Measurements from ENCODE around the gene SLC35B2. TPM values are rescaled to one million over a fixed set of nuclear protein-coding genes. Genes with fewer than 3 reads are reported as not detected.

The SLC35B2 gene
- total and polyA plus RNA-seq, 9 of the 15 experiments (the other 6 are each of a cell fraction or from before 2014, with no cell fraction given) = 14.5 to 59.1 (median 47.1) TPM

- TF ChIP-seq ARID3A (IDR thresholded peaks at IDR 0.05; ENCODE audit: borderline replicate concordance, low read depth, low read length) (no peak), HMBOX1 (IDR thresholded peaks at IDR 0.05) (no peak), ELK1 (CRISPR knock-in tag; IDR thresholded peaks at IDR 0.05) (no peak), TRIM25 (IDR thresholded peaks at IDR 0.05; ENCODE audit: borderline replicate concordance) (no peak), TEAD4 (IDR thresholded peaks at IDR 0.05; ENCODE audit: low read length) (no peak), TEAD4 (CRISPR knock-in tag; IDR thresholded peaks at IDR 0.05; ENCODE audit: borderline replicate concordance) (no peak; the same call in 1 of the 2 replicates), ZNF507 (tag; conservative IDR thresholded peaks at IDR 0.05) (no peak), TBP (optimal IDR thresholded peaks at IDR 0.05; ENCODE audit: low read depth, low read length) (no peak), ETS1 (conservative IDR thresholded peaks at IDR 0.05; ENCODE audit: control insufficient read depth, low read depth, low read length) (no peak), SMC3 (conservative IDR thresholded peaks at IDR 0.05; ENCODE audit: insufficient read depth, low read depth, low read length) (peak; percentile 60), SRSF7 (optimal IDR thresholded peaks at IDR 0.05; ENCODE audit: low read depth, low read length) (no peak), MXD1 (CRISPR knock-in tag; IDR thresholded peaks at IDR 0.05; ENCODE audit: borderline replicate concordance, poor library complexity, severe bottlenecking) (no peak), MIER1 (IDR thresholded peaks at IDR 0.05; ENCODE audit: low read depth) (no peak), MECOM (CRISPR knock-in tag; IDR thresholded peaks at IDR 0.05) (no peak), GTF3C2 (IDR thresholded peaks at IDR 0.05; ENCODE audit: borderline replicate concordance, extremely low read depth, insufficient read length) (no peak), DACH1 (IDR thresholded peaks at IDR 0.05; ENCODE audit: partially characterized antibody) (no peak)
These were observed 35.9 kb downstream of the SLC35B2 start (continued) for GRCh38 chr6:44221291-44221960.

Measured in K562 (cell line).